ENCODE data around the gene ELFN1.

The ELFN1 gene

DNA sequence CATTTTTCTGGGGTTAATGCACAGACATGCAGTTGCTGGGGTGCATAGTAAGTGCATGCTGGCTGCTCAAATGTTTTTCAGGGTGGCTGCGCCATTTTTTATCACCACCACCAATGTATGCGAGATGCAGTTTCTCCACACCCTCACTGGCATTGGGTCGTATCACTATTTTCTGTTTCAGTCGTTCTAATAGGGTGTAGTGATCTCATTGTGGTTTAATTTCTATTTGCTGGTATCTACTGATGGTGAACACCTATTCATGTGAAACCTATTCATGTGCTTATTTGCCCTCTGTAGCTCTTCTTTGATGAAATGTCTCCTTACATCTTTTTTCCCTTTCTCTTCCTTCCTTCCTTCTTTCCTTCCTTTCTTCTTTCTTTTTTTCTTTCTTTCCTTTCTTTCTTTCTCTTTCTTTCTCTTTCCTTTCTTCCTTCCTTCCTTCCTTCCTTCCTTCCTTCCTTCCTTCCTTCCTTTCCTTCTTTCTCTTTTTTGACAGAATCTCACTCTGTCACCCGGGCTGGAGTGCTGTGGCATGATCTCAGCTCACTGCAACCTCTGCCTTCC is 84.3 kb downstream of the ELFN1 start:
- H3K27me3 ChIP-seq (ENCODE audit: control insufficient read depth in 1 of 2, insufficient read depth in 2 of 2, low read length in 2 of 2): peaks cover 0 to 4% of the 10 kb centered on the region in 2 donors
- H3K4me1 ChIP-seq (ENCODE audit: control insufficient read depth in 1 of 2, insufficient read depth in 2 of 2, low read length in 2 of 2): no peaks in the 10 kb centered on the region
- no peak overlapping the region for H3K4me3 ChIP-seq (ENCODE audit: low read depth in 1 of 2, low read length in 2 of 2)
- no peaks in the 10 kb centered on the region for H3K36me3 ChIP-seq (ENCODE audit: control insufficient read depth in 1 of 2, insufficient read depth in 2 of 2, low read length in 2 of 2)
- no peaks in the 10 kb centered on the region for H3K9me3 ChIP-seq (ENCODE audit: control insufficient read depth in 1 of 2, low read length in 2 of 2)
- no peak overlapping the region for H3K27ac ChIP-seq (ENCODE audit: low read depth, low read length)
- H3K9ac ChIP-seq (ENCODE audit: low read depth in 1 of 2, low read length in 2 of 2): no peak overlapping the region

DNA sequence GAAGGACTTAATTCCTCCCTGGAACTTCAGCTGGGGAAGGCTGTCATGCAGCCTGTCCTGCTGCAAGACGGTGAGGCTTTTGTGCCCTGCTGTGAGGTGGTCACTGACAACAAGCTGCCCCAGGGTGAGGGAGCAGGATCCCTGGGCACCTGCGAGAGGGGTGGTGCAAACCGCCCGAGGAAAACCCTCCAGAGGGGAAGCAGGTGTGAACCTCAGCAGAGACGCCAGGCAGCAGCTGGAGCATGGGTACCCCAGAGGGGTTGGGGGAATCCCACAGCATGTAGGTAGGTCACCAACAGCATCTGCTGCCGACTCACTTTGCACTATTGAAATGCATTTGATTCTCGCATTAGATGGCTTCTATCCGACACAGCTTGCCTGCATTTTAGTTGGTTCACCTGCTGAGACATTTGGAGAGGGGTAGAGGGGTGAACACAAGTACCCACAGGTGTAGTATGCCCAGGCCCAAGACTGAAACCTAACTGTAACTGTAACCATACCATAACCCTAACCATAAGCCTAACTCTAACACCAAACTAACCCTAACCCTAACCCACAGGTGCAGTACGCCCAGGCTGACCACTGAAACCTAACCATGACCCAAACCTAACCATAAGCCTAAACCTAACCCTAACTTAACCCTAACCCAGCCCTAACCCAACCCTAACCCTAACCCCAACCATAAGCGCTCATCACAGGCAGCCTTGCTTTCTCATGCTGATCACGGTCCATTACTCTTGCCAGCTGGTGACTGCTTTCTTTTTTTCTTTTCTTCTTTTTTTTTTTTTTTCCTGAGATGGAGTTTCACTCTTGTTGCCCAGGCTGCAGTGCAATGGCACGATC is 85.9 kb downstream of the ELFN1 start:
- no peak overlapping the region for H3K4me3 ChIP-seq (ENCODE audit: low read depth in 1 of 2, low read length in 2 of 2)
- no peak overlapping the region for H3K27ac ChIP-seq (ENCODE audit: low read depth, low read length)
- H3K36me3 ChIP-seq (ENCODE audit: control insufficient read depth in 1 of 2, insufficient read depth in 2 of 2, low read length in 2 of 2): no peaks in the 10 kb centered on the region
- no peaks in the 10 kb centered on the region for H3K27me3 ChIP-seq (ENCODE audit: control insufficient read depth in 1 of 2, insufficient read depth in 2 of 2, low read length in 2 of 2)
- H3K9me3 ChIP-seq (ENCODE audit: control insufficient read depth in 1 of 2, low read length in 2 of 2): no peaks in the 10 kb centered on the region
- no peaks in the 10 kb centered on the region for H3K4me1 ChIP-seq (ENCODE audit: control insufficient read depth in 1 of 2, insufficient read depth in 2 of 2, low read length in 2 of 2)
- no peak overlapping the region for H3K9ac ChIP-seq (ENCODE audit: low read depth in 1 of 2, low read length in 2 of 2)

DNA sequence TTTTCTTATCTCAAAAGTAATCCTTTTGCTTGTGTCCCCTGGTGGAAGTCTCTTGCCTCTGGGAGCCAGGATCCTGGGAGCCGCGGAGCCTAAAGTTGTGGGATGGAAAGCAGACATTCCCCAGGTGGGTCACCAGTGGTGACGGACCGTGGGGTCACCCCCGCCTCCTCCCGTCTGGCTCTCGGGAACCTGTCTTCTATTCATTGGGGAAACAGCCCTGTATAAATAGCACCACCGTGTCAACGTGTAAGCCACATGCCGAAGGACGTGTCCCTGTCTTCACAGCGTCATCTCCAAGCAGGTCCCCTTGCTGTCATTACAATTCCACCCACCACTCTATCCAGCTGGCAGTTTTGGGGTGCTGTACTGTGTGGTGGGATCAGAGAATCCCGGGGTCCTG is 87.5 kb downstream of the ELFN1 start:
- no peaks in the 10 kb centered on the region for H3K4me1 ChIP-seq (ENCODE audit: control insufficient read depth in 1 of 2, insufficient read depth in 2 of 2, low read length in 2 of 2)
- no peak overlapping the region for H3K4me3 ChIP-seq (ENCODE audit: low read depth in 1 of 2, low read length in 2 of 2)
- no peaks in the 10 kb centered on the region for H3K36me3 ChIP-seq (ENCODE audit: control insufficient read depth in 1 of 2, insufficient read depth in 2 of 2, low read length in 2 of 2)
- no peak overlapping the region for H3K27ac ChIP-seq (ENCODE audit: low read depth, low read length)
- no peak overlapping the region for H3K9ac ChIP-seq (ENCODE audit: low read depth in 1 of 2, low read length in 2 of 2)
- H3K27me3 ChIP-seq (ENCODE audit: control insufficient read depth in 1 of 2, insufficient read depth in 2 of 2, low read length in 2 of 2): no peaks in the 10 kb centered on the region
- H3K9me3 ChIP-seq (ENCODE audit: control insufficient read depth in 1 of 2, low read length in 2 of 2): no peaks in the 10 kb centered on the region

DNA sequence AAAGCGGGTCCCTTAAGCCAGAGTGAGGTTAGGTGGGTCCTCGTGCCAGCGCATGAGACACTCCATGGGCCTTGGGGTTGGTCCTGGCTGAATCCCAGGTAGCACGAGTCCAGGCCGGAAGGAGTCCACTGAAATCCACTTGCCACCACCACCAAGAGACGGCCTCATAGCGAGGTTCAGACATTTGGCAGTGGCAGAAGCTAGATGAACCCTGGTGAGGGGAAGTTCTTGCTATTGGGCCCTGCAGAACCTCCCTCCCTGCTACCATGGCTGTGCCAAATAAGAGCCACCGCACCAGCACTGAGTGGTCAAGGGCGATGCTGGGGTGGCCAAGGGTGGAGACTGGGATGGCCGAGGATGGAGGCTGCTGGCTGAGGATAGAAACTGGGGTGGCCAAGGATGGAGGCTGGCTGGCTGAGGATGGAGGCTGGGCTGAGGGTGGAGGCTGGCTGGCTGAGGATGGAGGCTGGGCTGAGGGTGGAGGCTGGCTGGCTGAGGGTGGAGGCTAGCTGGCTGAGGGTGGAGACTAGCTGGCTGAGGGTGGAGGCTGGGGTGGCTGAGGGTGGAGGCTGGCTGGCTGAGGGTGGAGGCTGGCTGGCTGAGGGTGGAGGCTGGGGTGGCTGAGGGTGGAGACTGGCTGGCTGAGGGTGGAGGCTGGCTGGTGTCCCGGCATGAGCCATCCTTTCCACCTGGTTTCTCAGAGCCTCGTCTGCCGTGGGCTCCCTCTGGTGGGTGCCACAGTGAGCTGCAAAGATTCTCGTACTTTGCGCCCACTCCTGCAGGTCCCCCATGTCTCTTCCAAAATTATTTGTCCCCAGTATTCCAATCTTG is 88.2 kb downstream of the ELFN1 start:
- no peak overlapping the region for H3K4me3 ChIP-seq (ENCODE audit: low read depth in 1 of 2, low read length in 2 of 2)
- H3K27me3 ChIP-seq (ENCODE audit: control insufficient read depth in 1 of 2, insufficient read depth in 2 of 2, low read length in 2 of 2): no peaks in the 10 kb centered on the region

DNA sequence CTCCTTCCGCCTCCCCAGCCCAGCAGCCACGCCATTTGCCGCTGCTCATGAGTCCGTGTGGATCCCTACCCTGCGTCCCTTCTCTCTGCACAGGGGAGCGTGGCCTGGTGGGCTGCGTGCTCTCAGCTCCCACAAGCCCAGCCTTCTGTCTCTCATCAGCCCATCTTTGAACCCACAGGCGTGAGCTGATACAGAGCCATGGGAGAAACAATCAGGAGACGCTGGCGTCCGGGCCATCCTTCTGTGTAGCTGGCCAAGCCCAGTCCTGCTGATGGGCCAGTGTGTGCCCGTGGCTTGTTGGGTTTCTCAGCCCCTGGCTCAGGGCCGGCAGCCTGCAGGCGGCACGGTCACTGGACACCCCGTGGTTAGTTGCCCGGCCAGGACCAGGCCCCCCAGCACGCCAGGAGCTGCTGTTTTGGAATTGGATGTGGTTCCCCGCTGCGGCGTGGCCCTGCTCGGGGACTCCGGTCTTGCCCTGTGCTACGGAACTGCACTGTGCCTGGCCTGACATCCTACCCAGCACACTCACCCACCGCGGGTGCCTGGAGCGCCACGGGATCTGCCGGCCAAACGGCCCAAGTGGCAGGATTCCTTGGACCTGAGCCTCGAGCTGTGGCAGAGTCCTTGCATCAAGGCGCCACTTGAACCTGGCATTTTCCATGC is 88.9 kb downstream of the ELFN1 start:
- no peaks in the 10 kb centered on the region for H3K27me3 ChIP-seq (ENCODE audit: control insufficient read depth in 1 of 2, insufficient read depth in 2 of 2, low read length in 2 of 2)
- H3K36me3 ChIP-seq (ENCODE audit: control insufficient read depth in 1 of 2, insufficient read depth in 2 of 2, low read length in 2 of 2): no peaks in the 10 kb centered on the region
- H3K27ac ChIP-seq (ENCODE audit: low read depth, low read length): no peak overlapping the region
- peaks cover 4 to 5% of the 10 kb centered on the region in 2 donors for H3K9me3 ChIP-seq (ENCODE audit: control insufficient read depth in 1 of 2, low read length in 2 of 2)
- H3K4me3 ChIP-seq (ENCODE audit: low read depth in 1 of 2, low read length in 2 of 2): no peak overlapping the region
- H3K9ac ChIP-seq (ENCODE audit: low read depth in 1 of 2, low read length in 2 of 2): no peak overlapping the region
- no peaks in the 10 kb centered on the region for H3K4me1 ChIP-seq (ENCODE audit: control insufficient read depth in 1 of 2, insufficient read depth in 2 of 2, low read length in 2 of 2)

More for the DNA sequence above, 88.2 kb downstream of the ELFN1 start:
- H3K9ac ChIP-seq (ENCODE audit: low read depth in 1 of 2, low read length in 2 of 2): no peak overlapping the region
- peaks cover 2% of the 10 kb centered on the region in 2 donors for H3K9me3 ChIP-seq (ENCODE audit: control insufficient read depth in 1 of 2, low read length in 2 of 2)
- H3K36me3 ChIP-seq (ENCODE audit: control insufficient read depth in 1 of 2, insufficient read depth in 2 of 2, low read length in 2 of 2): no peaks in the 10 kb centered on the region
- no peaks in the 10 kb centered on the region for H3K4me1 ChIP-seq (ENCODE audit: control insufficient read depth in 1 of 2, insufficient read depth in 2 of 2, low read length in 2 of 2)
- H3K27ac ChIP-seq (ENCODE audit: low read depth, low read length): no peak overlapping the region

DNA sequence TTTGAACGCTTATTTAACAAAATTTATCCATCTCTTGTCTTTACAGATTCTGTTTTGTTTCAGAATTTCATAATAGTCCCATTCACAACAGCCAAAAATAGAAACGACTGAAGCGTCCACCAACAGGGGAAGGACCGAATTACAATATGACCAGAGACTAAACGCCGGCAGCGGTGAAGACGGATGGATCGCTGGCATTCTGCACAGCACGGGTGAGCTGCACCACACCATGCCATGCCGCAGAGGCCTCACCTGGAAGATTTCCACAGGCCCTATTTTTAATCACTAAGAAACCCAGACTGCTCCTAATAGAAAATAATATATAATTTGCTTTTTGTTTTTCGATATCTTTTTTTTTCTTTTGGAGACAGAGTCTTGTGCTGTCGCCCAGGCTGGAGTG is 91.0 kb downstream of the ELFN1 start:
- Histone ChIP-seq H3K27me3 (ENCODE audit: control insufficient read depth in 1 of 2, insufficient read depth in 2 of 2, low read length in 2 of 2) (no peaks in the 10 kb centered on the region), H3K9me3 (ENCODE audit: control insufficient read depth in 1 of 2, low read length in 2 of 2) (peaks cover 4 to 5% of the 10 kb centered on the region in 2 donors), H3K9ac (ENCODE audit: low read depth in 1 of 2, low read length in 2 of 2) (no peak overlapping the region), H3K36me3 (ENCODE audit: control insufficient read depth in 1 of 2, insufficient read depth in 2 of 2, low read length in 2 of 2) (no peaks in the 10 kb centered on the region), H3K27ac (ENCODE audit: low read depth, low read length) (no peak overlapping the region), H3K4me3 (ENCODE audit: low read depth in 1 of 2, low read length in 2 of 2) (no peak overlapping the region), H3K4me1 (ENCODE audit: control insufficient read depth in 1 of 2, insufficient read depth in 2 of 2, low read length in 2 of 2) (no peaks in the 10 kb centered on the region)

DNA sequence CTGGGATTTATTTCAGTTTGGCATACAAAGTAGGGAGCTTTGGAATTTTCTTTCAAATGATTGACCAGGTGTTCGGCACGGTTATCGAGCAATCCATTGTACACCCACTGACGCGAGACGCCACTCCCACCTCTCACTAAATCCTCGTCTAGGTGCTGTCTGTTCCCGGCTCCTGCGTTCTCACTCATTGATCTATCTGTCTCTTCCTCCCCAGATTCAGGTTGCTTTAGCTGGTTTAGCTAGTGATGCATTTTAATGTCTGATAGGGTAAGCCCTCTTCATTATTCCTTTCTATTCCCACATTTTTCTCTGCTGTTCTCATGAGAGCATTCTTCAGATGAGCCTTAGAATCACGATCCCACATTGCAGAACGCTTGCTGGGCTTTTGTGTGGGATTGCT is 91.7 kb downstream of the ELFN1 start:
- Histone ChIP-seq H3K9ac (ENCODE audit: low read depth in 1 of 2, low read length in 2 of 2) (no peak overlapping the region), H3K9me3 (ENCODE audit: control insufficient read depth in 1 of 2, low read length in 2 of 2) (peaks cover 4 to 5% of the 10 kb centered on the region in 2 donors), H3K4me3 (ENCODE audit: low read depth in 1 of 2, low read length in 2 of 2) (no peak overlapping the region), H3K36me3 (ENCODE audit: control insufficient read depth in 1 of 2, insufficient read depth in 2 of 2, low read length in 2 of 2) (no peaks in the 10 kb centered on the region), H3K4me1 (ENCODE audit: control insufficient read depth in 1 of 2, insufficient read depth in 2 of 2, low read length in 2 of 2) (no peaks in the 10 kb centered on the region), H3K27me3 (ENCODE audit: control insufficient read depth in 1 of 2, insufficient read depth in 2 of 2, low read length in 2 of 2) (no peaks in the 10 kb centered on the region), H3K27ac (ENCODE audit: low read depth, low read length) (no peak overlapping the region)

DNA sequence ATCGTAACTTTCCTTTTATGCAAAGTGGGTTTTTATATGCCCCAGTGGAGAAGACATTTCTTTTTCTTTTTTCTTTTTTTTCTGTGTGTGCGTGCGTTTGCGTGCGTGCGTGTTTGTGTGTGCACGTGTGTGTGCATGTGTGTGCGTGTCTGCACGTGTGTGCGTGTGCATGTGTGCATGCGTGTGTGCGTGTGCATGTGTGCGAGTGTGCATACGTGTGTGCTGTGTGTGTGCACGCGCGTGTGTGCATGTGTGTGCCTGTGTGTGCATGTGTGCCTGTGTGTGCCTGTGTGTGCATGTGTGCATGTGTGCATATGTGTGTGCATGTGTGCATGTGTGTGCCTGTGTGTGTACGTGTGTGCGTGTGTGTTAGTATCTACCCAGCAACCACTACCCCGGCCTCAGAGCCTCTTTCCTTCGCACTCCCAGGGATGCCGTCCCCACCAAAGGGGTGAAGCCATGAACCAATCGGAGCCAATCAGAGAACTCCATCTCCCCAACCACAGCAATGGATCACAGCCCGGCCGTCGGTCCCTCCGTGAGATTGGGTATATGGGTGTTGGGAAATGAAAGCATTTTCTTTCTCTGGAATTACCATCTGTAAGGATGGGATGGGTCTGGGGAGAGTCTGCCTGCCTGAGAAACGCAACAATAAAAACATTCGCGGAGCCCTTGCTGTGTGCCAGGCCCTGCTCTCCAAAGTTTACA is 92.3 kb downstream of the ELFN1 start:
- Histone ChIP-seq H3K9me3 (ENCODE audit: control insufficient read depth in 1 of 2, low read length in 2 of 2) (peaks cover 4 to 5% of the 10 kb centered on the region in 2 donors), H3K9ac (ENCODE audit: low read depth in 1 of 2, low read length in 2 of 2) (no peak overlapping the region), H3K4me1 (ENCODE audit: control insufficient read depth in 1 of 2, insufficient read depth in 2 of 2, low read length in 2 of 2) (no peaks in the 10 kb centered on the region), H3K36me3 (ENCODE audit: control insufficient read depth in 1 of 2, insufficient read depth in 2 of 2, low read length in 2 of 2) (no peaks in the 10 kb centered on the region), H3K27me3 (ENCODE audit: control insufficient read depth in 1 of 2, insufficient read depth in 2 of 2, low read length in 2 of 2) (peaks cover 0 to 4% of the 10 kb centered on the region in 2 donors), H3K4me3 (ENCODE audit: low read depth in 1 of 2, low read length in 2 of 2) (no peak overlapping the region), H3K27ac (ENCODE audit: low read depth, low read length) (no peak overlapping the region)

DNA sequence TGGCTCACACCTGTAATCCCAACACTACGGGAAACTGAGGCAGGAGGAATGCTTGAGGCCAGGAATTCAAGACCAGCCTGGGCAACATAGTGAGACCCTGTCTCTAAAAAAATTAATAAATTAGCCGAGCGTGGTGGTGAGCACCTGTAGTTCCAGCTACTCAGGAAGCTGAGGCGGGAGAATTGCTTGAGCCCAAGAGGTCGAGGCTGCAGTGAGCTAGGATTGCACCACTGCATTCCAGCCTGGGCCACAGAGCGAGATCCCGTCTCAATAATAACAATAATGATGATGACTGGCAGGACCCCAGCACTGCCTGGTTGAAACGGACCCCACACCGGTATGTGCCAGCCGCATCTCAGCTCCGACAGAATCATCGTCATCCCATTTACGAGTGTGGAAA is 93.0 kb downstream of the ELFN1 start:
- H3K9ac ChIP-seq (ENCODE audit: low read depth in 1 of 2, low read length in 2 of 2): no peak overlapping the region
- no peaks in the 10 kb centered on the region for H3K36me3 ChIP-seq (ENCODE audit: control insufficient read depth in 1 of 2, insufficient read depth in 2 of 2, low read length in 2 of 2)
- peaks cover 0 to 4% of the 10 kb centered on the region in 2 donors for H3K27me3 ChIP-seq (ENCODE audit: control insufficient read depth in 1 of 2, insufficient read depth in 2 of 2, low read length in 2 of 2)
- H3K27ac ChIP-seq (ENCODE audit: low read depth, low read length): no peak overlapping the region
- H3K4me3 ChIP-seq (ENCODE audit: low read depth in 1 of 2, low read length in 2 of 2): no peak overlapping the region
- no peaks in the 10 kb centered on the region for H3K4me1 ChIP-seq (ENCODE audit: control insufficient read depth in 1 of 2, insufficient read depth in 2 of 2, low read length in 2 of 2)
- peaks cover 4 to 5% of the 10 kb centered on the region in 2 donors for H3K9me3 ChIP-seq (ENCODE audit: control insufficient read depth in 1 of 2, low read length in 2 of 2)
